CD4-positive, alpha-beta memory T cell (primary cell): Measurements from ENCODE around the gene INPP4B. TPM values are rescaled to one million over a fixed set of nuclear protein-coding genes. Genes with fewer than 3 reads are reported as not detected.

Experiments used
- CTCF ChIA-PET: fragments of 350-600 bp; sonication (Branson Sonifier 250); formaldehyde crosslinking; loops from one replicate; lab custom pipeline; 2021; ENCODE audit warnings: inconsistent platforms; ENCODE audit not compliant: partially characterized antibody; lab: Charles Lee
- POLR2A ChIA-PET: fragments of 350-600 bp; sonication (Branson Sonifier 250); formaldehyde crosslinking; loops from one replicate; lab custom pipeline; 2021; ENCODE audit not compliant: partially characterized antibody; lab: Charles Lee
- DNase-seq, 5 donors: peaks; one replicate each; pipeline versions ENCODE4 v3.0.0 to v3.0.0-alpha.2; 2020 to 2022; ENCODE audit warnings: mixed read lengths in 1 of 5
- H3K27ac ChIP-seq: one replicate; pipeline ENCODE4 v1.7.0; 2013; ENCODE audit warnings: low read depth, low read length
- H3K27me3 ChIP-seq: 2 replicates; pipeline ENCODE4 v1.7.0; 2013; ENCODE audit warnings: mild to moderate bottlenecking, low read length, moderate library complexity; ENCODE audit not compliant: insufficient read depth
- H3K36me3 ChIP-seq: 2 replicates; pipeline ENCODE4 v1.7.0; 2013; ENCODE audit warnings: mild to moderate bottlenecking, low read length, moderate library complexity; ENCODE audit not compliant: insufficient read depth
- H3K4me1 ChIP-seq: 2 replicates; pipeline ENCODE4 v1.7.0; 2013; ENCODE audit warnings: mild to moderate bottlenecking, low read length, moderate library complexity; ENCODE audit not compliant: insufficient read depth
- H3K4me3 ChIP-seq, 2 donors: one replicate each; pipeline ENCODE4 v1.7.0; 2013; ENCODE audit warnings: low read length in 2 of 2, mild to moderate bottlenecking in 1 of 2
- H3K9me3 ChIP-seq, 2 donors: one replicate each; pipeline ENCODE4 v1.7.0; 2013; ENCODE audit warnings: low read length in 2 of 2, control low read depth in 1 of 2; ENCODE audit not compliant: control insufficient read depth in 1 of 2
- H3K27ac Mint-ChIP-seq, 7 donors: one replicate each; pipeline ENCODE4 v1.8.0; 2020 to 2021; ENCODE audit warnings: mixed read lengths in 7 of 7, mild to moderate bottlenecking in 6 of 7, inconsistent platforms in 3 of 7, moderate library complexity in 3 of 7
- H3K27me3 Mint-ChIP-seq, 2 donors: one replicate each; pipeline ENCODE4 v1.8.0; 2020 to 2021; ENCODE audit warnings: mixed read lengths in 2 of 2
- H3K36me3 Mint-ChIP-seq, 2 donors: one replicate each; pipeline ENCODE4 v1.8.0; 2020 to 2021; ENCODE audit warnings: mixed read lengths in 2 of 2, inconsistent platforms in 1 of 2, mild to moderate bottlenecking in 1 of 2
- H3K4me1 Mint-ChIP-seq, 4 donors: one replicate each; pipeline ENCODE4 v1.8.0; 2020 to 2021; ENCODE audit warnings: mixed read lengths in 4 of 4, mild to moderate bottlenecking in 1 of 4
- H3K4me3 Mint-ChIP-seq, 8 donors: one replicate each; pipeline ENCODE4 v1.8.0; 2020 to 2021; ENCODE audit warnings: mixed read lengths in 8 of 8, mild to moderate bottlenecking in 7 of 8, moderate library complexity in 6 of 8, inconsistent platforms in 3 of 8
- H3K9me3 Mint-ChIP-seq, 8 donors: one replicate each; pipeline ENCODE4 v1.8.0; 2020 to 2021; ENCODE audit warnings: mixed read lengths in 8 of 8, mild to moderate bottlenecking in 5 of 8, inconsistent platforms in 3 of 8, moderate library complexity in 1 of 8
- intact Hi-C: fragments of 100-400 bp; cut with micrococcal nuclease; formaldehyde crosslinking; loops from one replicate; pipeline ENCODE4 v1.15.1; 2023
- polyA plus RNA-seq, 2 donors: library from polyadenylated mRNA; unstranded; fragments of 300-500 nt; fragmentation: Illumina TruSeq; gene quantifications; one replicate each; pipeline ENCODE4 v1.2.3, GENCODE V29; 2021
- total RNA-seq, 2 experiments: library from RNA; stranded (reverse); gene quantifications; one replicate each; pipeline ENCODE4 v1.2.3, GENCODE V29; 2021

The INPP4B gene
- total and polyA plus RNA-seq, 4 experiments from 2014 or later, result 76.7 to 112 (median 80.8) TPM

- Mint-ChIP-seq H3K27ac (peak overlapping the region in 3 of 7 donors; percentile 1 to 57 (median 31)), H3K9me3 (peaks cover 0 to 4% (median 0%) of the 10 kb centered on the region in 8 donors), H3K36me3 (peaks cover 61 to 82% of the 10 kb centered on the region in 2 donors), H3K27me3 (no peaks in the 10 kb centered on the region), H3K4me3 (no peak overlapping the region), H3K4me1 (peaks cover 34 to 69% (median 55%) of the 10 kb centered on the region in 4 donors)
- peaks cover 56% of the 10 kb centered on the region for H3K4me1 ChIP-seq
- no peaks in the 10 kb centered on the region for H3K27me3 ChIP-seq
- no peak overlapping the region for H3K27ac ChIP-seq
- peaks cover 28% of the 10 kb centered on the region for H3K36me3 ChIP-seq
- no peaks in the 10 kb centered on the region for H3K9me3 ChIP-seq
- CTCF ChIA-PET, result interaction anchor here (1.7 kb wide), 1 partner anchor 43 kb away, joined by 5 read pairs; no protein-coding TSS in a partner anchor
- intact Hi-C loops, result no loop called here
- H3K4me3 ChIP-seq, result no peak overlapping the region
- no peak for DNase-seq
- POLR2A ChIA-PET, result interaction anchor here (1.9 kb wide), 1 partner anchor 15 kb away, joined by 8 read pairs; no protein-coding TSS in a partner anchor
Observed at GRCh38 chr4:142309772-142310171, 536.3 kb downstream of the INPP4B start.

GRCh38 chr4:142307857-142308256, 538.2 kb downstream of the INPP4B start:
- Mint-ChIP-seq H3K4me3 (no peak overlapping the region), H3K4me1 (peaks cover 20 to 60% (median 47%) of the 10 kb centered on the region in 4 donors), H3K9me3 (peaks cover 0 to 4% (median 0%) of the 10 kb centered on the region in 8 donors), H3K27ac (peak overlapping the region in 2 of 7 donors; percentile 15 to 30), H3K27me3 (no peaks in the 10 kb centered on the region), H3K36me3 (peaks cover 62 to 78% of the 10 kb centered on the region in 2 donors)
- Histone ChIP-seq H3K27ac (no peak overlapping the region), H3K9me3 (no peaks in the 10 kb centered on the region), H3K4me1 (peaks cover 54% of the 10 kb centered on the region), H3K4me3 (no peak overlapping the region), H3K27me3 (no peaks in the 10 kb centered on the region), H3K36me3 (peaks cover 19% of the 10 kb centered on the region)
- intact Hi-C loops, result no loop called here
- no peak for DNase-seq
- POLR2A ChIA-PET, result interaction anchor here (0.8 to 1.9 kb wide), 3 partner anchors 9 to 25 kb away, joined by 3 to 8 read pairs (median 3); no protein-coding TSS in a partner anchor
- CTCF ChIA-PET, result interaction anchor here (1.3 to 3.5 kb wide), 3 partner anchors 14 to 25 kb away, joined by 3 to 22 read pairs (median 9); no protein-coding TSS in a partner anchor

DNA sequence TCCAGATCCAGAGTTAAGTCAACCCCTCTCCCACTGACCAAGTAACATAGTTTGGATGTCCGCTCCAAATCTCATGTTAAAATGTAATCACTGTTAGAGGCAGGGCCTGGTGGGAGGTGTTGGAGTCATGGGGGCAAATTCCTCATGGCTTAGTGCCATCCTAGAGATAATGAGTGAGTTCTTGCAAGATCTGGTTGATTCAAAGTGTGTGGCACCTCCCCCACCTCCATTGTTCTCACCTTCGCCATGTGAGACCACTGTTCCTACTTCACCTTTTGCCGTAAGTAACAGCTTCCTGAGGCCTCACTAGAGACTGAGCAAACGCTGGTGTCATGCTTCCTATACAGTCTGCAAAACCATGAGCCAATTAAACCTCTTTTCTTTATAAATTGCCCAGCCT, 548.8 kb downstream of the INPP4B start:
- no peak overlapping the region for H3K4me3 ChIP-seq
- peaks cover 0 to 4% (median 0%) of the 10 kb centered on the region in 8 donors for H3K9me3 Mint-ChIP-seq
- intact Hi-C loops, result no loop called here
- H3K4me1 Mint-ChIP-seq, result peaks cover 34 to 72% (median 51%) of the 10 kb centered on the region in 4 donors
- no peak overlapping the region for H3K27ac ChIP-seq
- peaks cover 73 to 77% of the 10 kb centered on the region in 2 donors for H3K36me3 Mint-ChIP-seq
- peak overlapping the region in 1 of 8 donors; percentile 13 for H3K4me3 Mint-ChIP-seq
- DNase-seq, result no peak
- H3K27ac Mint-ChIP-seq, result peak overlapping the region in 2 of 7 donors; percentile 32 to 64
- H3K9me3 ChIP-seq, result no peaks in the 10 kb centered on the region
- CTCF ChIA-PET, result interaction anchor here (1.3 kb wide), 1 partner anchor 14 kb away, joined by 4 read pairs; no protein-coding TSS in a partner anchor
- no peaks in the 10 kb centered on the region for H3K27me3 Mint-ChIP-seq
- POLR2A ChIA-PET, result no interaction called here
- peaks cover 8% of the 10 kb centered on the region for H3K36me3 ChIP-seq
- peaks cover 35% of the 10 kb centered on the region for H3K4me1 ChIP-seq
- no peaks in the 10 kb centered on the region for H3K27me3 ChIP-seq

- H3K36me3 ChIP-seq, result no peaks in the 10 kb centered on the region
- no peaks in the 10 kb centered on the region for H3K9me3 ChIP-seq
- H3K4me1 ChIP-seq, result peaks cover 31% of the 10 kb centered on the region
- DNase-seq, result no peak
- H3K4me3 ChIP-seq, result no peak overlapping the region
- ChIA-PET POLR2A (interaction anchor here (0.8 to 1.6 kb wide), 4 partner anchors 11 to 50 kb away, joined by 3 to 5 read pairs (median 4); no protein-coding TSS in a partner anchor), CTCF (interaction anchor here (1.1 to 4.0 kb wide), 7 partner anchors 10 to 86 kb away, joined by 3 to 38 read pairs (median 4); no protein-coding TSS in a partner anchor)
- no peak overlapping the region for H3K27ac ChIP-seq
- Mint-ChIP-seq H3K9me3 (peaks cover 0 to 8% (median under 1%) of the 10 kb centered on the region in 8 donors), H3K4me1 (peaks cover 37 to 67% (median 58%) of the 10 kb centered on the region in 4 donors), H3K27me3 (no peaks in the 10 kb centered on the region), H3K27ac (peak overlapping the region in 5 of 7 donors; percentile 19 to 83 (median 51)), H3K36me3 (peaks cover 67 to 68% of the 10 kb centered on the region in 2 donors), H3K4me3 (peak overlapping the region in 4 of 8 donors; percentile 3 to 50 (median 30))
- intact Hi-C loops, result no loop called here
- H3K27me3 ChIP-seq, result no peaks in the 10 kb centered on the region
Observed at GRCh38 chr4:142293536-142293935, 552.6 kb downstream of the INPP4B start.

GRCh38 chr4:142292231-142292630, 553.9 kb downstream of the INPP4B start:
- Mint-ChIP-seq H3K4me1 (peaks cover 33 to 59% (median 51%) of the 10 kb centered on the region in 4 donors), H3K4me3 (no peak overlapping the region), H3K27ac (peak overlapping the region in 3 of 7 donors; percentile 6 to 79 (median 8)), H3K9me3 (peaks cover 0 to 8% (median under 1%) of the 10 kb centered on the region in 8 donors), H3K36me3 (peaks cover 57 to 59% of the 10 kb centered on the region in 2 donors), H3K27me3 (no peaks in the 10 kb centered on the region)
- CTCF ChIA-PET, result interaction anchor here (0.7 to 1.0 kb wide), 2 partner anchors 9 to 60 kb away, joined by 3 to 4 read pairs; no protein-coding TSS in a partner anchor
- intact Hi-C loops, result no loop called here
- POLR2A ChIA-PET, result no interaction called here
- no peak overlapping the region for H3K27ac ChIP-seq
- H3K4me1 ChIP-seq, result peaks cover 31% of the 10 kb centered on the region
- no peaks in the 10 kb centered on the region for H3K9me3 ChIP-seq
- H3K27me3 ChIP-seq, result no peaks in the 10 kb centered on the region
- no peaks in the 10 kb centered on the region for H3K36me3 ChIP-seq
- H3K4me3 ChIP-seq, result no peak overlapping the region
- DNase-seq, result no peak

DNA sequence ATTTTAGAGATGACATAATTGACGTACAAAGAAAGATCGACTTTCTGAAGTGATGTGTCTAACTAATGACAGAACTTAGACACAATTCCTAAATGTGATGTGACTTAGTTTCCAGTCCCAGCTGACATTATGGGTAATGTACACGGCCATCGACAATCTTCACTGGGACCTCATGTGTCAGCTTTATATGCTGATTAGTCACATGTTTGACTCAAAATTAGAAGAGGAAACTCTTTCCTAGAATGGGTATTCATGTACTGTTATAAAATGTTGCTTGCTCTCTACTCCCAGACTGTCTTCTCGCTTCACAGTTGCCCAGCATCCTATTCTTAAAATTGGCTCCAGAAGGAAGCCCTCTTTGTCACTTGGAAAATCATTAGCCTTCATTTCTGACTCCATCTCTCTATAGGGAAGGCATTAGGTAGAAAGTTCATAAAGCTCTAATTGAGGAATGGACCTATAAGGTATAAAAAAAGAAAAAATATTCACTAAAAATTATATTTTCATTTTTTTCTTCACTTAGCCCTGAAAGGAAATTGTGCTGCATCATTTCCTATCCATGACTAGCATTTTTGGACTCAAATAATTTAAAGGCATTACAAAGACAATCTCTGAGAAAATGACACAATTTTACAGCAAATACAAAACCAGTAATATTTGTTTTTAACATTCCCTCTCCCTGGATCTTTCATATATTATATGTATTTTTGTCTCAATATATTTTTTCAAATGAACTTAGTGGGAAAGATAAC, 554.6 kb downstream of the INPP4B start:
- Histone ChIP-seq H3K36me3 (no peaks in the 10 kb centered on the region), H3K27ac (no peak overlapping the region), H3K4me3 (no peak overlapping the region), H3K4me1 (peaks cover 34% of the 10 kb centered on the region), H3K9me3 (no peaks in the 10 kb centered on the region), H3K27me3 (no peaks in the 10 kb centered on the region)
- Mint-ChIP-seq H3K9me3 (peaks cover 0 to 8% (median under 1%) of the 10 kb centered on the region in 8 donors), H3K27me3 (no peaks in the 10 kb centered on the region), H3K4me1 (peaks cover 39 to 57% (median 51%) of the 10 kb centered on the region in 4 donors), H3K36me3 (peaks cover 52 to 55% of the 10 kb centered on the region in 2 donors), H3K4me3 (no peak overlapping the region), H3K27ac (peak overlapping the region; percentile 1 to 38 (median 12))
- POLR2A ChIA-PET, result no interaction called here
- CTCF ChIA-PET, result interaction anchor here (0.8 to 0.9 kb wide), 2 partner anchors 9 to 146 kb away, joined by 3 to 4 read pairs; no protein-coding TSS in a partner anchor
- intact Hi-C loops, result no loop called here
- DNase-seq, result no peak
